NB4 (cell line): ENCODE results near the gene LAMA3.

Source experiments
- CTCF ChIP-seq: IDR thresholded peaks from one replicate; pipeline ENCODE4 v1.5.1; 2012; ENCODE audit warnings: low read depth, low read length
- MAX ChIP-seq: IDR thresholded peaks from 2 replicates; pipeline ENCODE4 v1.6.1; 2011; ENCODE audit warnings: low read depth, low read length
- MYC ChIP-seq: IDR thresholded peaks from 2 replicates; pipeline ENCODE4 v1.6.1; 2011; ENCODE audit warnings: low read depth, low read length
- POLR2A ChIP-seq: IDR thresholded peaks from 2 replicates; pipeline ENCODE4 v1.6.1; 2011; ENCODE audit warnings: mild to moderate bottlenecking; ENCODE audit not compliant: insufficient read length; ENCODE audit errors: extremely low read depth

GRCh38 chr18:23684515-23685197 is 4.6 kb upstream of the LAMA3 start:
- TF ChIP-seq CTCF (no peak), MAX (no peak), MYC (no peak), POLR2A (no peak)
